Measurements from ENCODE around the gene NSMCE1. TPM values are rescaled to one million over a fixed set of nuclear protein-coding genes. Genes with fewer than 3 reads are reported as not detected.

Gene NSMCE1
- total RNA-seq, 1 donor from 2014 or later = 21.0 TPM

- Mint-ChIP-seq H3K27ac (ENCODE audit: unreplicated experiment) (no peak overlapping the region), H3K27me3 (ENCODE audit: unreplicated experiment) (peaks cover 2% of the 10 kb centered on the region), H3K36me3 (ENCODE audit: low read depth, unreplicated experiment) (no peaks in the 10 kb centered on the region), H3K4me3 (ENCODE audit: unreplicated experiment) (no peak overlapping the region), H3K4me1 (ENCODE audit: unreplicated experiment) (peaks cover 16% of the 10 kb centered on the region), H3K9me3 (ENCODE audit: unreplicated experiment) (no peaks in the 10 kb centered on the region)
- no peak for DNase-seq (ENCODE audit: low spot score)
- TF ChIP-seq, protein P1, sequence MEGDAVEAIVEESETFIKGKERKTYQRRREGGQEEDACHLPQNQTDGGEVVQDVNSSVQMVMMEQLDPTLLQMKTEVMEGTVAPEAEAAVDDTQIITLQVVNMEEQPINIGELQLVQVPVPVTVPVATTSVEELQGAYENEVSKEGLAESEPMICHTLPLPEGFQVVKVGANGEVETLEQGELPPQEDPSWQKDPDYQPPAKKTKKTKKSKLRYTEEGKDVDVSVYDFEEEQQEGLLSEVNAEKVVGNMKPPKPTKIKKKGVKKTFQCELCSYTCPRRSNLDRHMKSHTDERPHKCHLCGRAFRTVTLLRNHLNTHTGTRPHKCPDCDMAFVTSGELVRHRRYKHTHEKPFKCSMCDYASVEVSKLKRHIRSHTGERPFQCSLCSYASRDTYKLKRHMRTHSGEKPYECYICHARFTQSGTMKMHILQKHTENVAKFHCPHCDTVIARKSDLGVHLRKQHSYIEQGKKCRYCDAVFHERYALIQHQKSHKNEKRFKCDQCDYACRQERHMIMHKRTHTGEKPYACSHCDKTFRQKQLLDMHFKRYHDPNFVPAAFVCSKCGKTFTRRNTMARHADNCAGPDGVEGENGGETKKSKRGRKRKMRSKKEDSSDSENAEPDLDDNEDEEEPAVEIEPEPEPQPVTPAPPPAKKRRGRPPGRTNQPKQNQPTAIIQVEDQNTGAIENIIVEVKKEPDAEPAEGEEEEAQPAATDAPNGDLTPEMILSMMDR (IDR thresholded peaks at IDR 0.05; ENCODE audit: unreplicated experiment) = no peak
Measured at GRCh38 chr16:27303256-27304100, 34.9 kb upstream of the NSMCE1 start.

DNA sequence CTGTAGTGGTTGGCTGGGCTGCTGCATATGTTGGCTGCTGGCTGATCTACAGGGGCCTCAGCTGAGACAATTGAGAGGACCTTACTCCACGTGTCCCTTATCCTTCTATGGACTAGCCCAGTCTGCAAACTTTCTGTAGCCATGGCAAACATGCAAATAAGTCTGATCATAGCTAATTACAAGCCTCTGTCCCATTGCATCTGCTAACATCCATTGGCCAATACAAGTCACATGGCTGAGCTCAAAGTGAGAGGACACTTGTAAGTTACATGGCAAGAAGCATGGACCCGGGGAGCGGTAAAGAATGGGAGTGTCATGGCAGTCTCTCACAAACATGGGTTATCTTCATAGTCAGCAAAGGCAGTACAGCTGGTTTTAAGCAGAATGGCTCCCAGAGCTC is 33.6 kb upstream of the NSMCE1 start:
- H3K27me3 Mint-ChIP-seq (ENCODE audit: unreplicated experiment) = peaks cover 3% of the 10 kb centered on the region
- DNase-seq (ENCODE audit: low spot score) = no peak
- no peaks in the 10 kb centered on the region for H3K36me3 Mint-ChIP-seq (ENCODE audit: low read depth, unreplicated experiment)
- no peaks in the 10 kb centered on the region for H3K9me3 Mint-ChIP-seq (ENCODE audit: unreplicated experiment)
- no peak overlapping the region for H3K4me3 Mint-ChIP-seq (ENCODE audit: unreplicated experiment)
- H3K4me1 Mint-ChIP-seq (ENCODE audit: unreplicated experiment) = peaks cover 16% of the 10 kb centered on the region
- TF ChIP-seq, protein P1 (IDR thresholded peaks at IDR 0.05; ENCODE audit: unreplicated experiment) = no peak
- no peak overlapping the region for H3K27ac Mint-ChIP-seq (ENCODE audit: unreplicated experiment)

- no peaks in the 10 kb centered on the region for H3K36me3 Mint-ChIP-seq (ENCODE audit: low read depth, unreplicated experiment)
- no peak for DNase-seq (ENCODE audit: low spot score)
- TF ChIP-seq, protein P1 (IDR thresholded peaks at IDR 0.05; ENCODE audit: unreplicated experiment) = no peak
- peaks cover 3% of the 10 kb centered on the region for H3K27me3 Mint-ChIP-seq (ENCODE audit: unreplicated experiment)
- no peak overlapping the region for H3K27ac Mint-ChIP-seq (ENCODE audit: unreplicated experiment)
- no peaks in the 10 kb centered on the region for H3K9me3 Mint-ChIP-seq (ENCODE audit: unreplicated experiment)
- H3K4me1 Mint-ChIP-seq (ENCODE audit: unreplicated experiment) = peaks cover 16% of the 10 kb centered on the region
- H3K4me3 Mint-ChIP-seq (ENCODE audit: unreplicated experiment) = no peak overlapping the region
Measured at GRCh38 chr16:27301236-27301861, 32.8 kb upstream of the NSMCE1 start.

- no peaks in the 10 kb centered on the region for H3K4me1 Mint-ChIP-seq (ENCODE audit: unreplicated experiment)
- H3K36me3 Mint-ChIP-seq (ENCODE audit: low read depth, unreplicated experiment) = no peaks in the 10 kb centered on the region
Measured at GRCh38 chr16:27298132-27298531, 29.6 kb upstream of the NSMCE1 start.

More at GRCh38 chr16:27298132-27298531, 29.6 kb upstream of the NSMCE1 start:
- no peak overlapping the region for H3K4me3 Mint-ChIP-seq (ENCODE audit: unreplicated experiment)
- TF ChIP-seq, protein P1 (IDR thresholded peaks at IDR 0.05; ENCODE audit: unreplicated experiment) = no peak
- no peak overlapping the region for H3K27ac Mint-ChIP-seq (ENCODE audit: unreplicated experiment)
- H3K27me3 Mint-ChIP-seq (ENCODE audit: unreplicated experiment) = peaks cover 3% of the 10 kb centered on the region
- no peak for DNase-seq (ENCODE audit: low spot score)
- no peaks in the 10 kb centered on the region for H3K9me3 Mint-ChIP-seq (ENCODE audit: unreplicated experiment)
